Midbrain (tissue), 1 donor: Measurements from ENCODE around the gene LARP1.

ENCODE experiments used
- DNase-seq: peaks from one replicate; lab custom pipeline; 2025; lab: John Stamatoyannopoulos, UW

LARP1 gene

DNA sequence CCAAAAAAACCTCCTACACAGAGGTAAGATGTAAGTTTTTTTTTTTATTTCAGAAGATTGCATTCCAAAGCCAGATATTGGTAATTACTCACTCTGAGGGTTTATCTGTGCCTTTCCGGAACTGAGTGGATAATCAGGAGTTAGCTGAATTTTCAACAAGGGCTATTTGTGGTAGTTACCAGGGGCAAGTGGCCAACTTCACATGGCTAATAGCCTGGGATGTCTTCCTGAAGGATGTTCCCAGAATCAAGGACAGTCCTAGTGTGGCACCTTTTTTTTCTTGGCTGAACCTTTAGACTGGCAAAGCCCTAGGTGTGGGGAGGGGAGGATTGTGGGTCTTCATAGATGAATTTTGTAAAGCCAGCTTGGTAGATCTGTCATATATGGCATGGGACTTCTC lies 7.1 kb downstream of the LARP1 start:
- DNase-seq = no peak

DNA sequence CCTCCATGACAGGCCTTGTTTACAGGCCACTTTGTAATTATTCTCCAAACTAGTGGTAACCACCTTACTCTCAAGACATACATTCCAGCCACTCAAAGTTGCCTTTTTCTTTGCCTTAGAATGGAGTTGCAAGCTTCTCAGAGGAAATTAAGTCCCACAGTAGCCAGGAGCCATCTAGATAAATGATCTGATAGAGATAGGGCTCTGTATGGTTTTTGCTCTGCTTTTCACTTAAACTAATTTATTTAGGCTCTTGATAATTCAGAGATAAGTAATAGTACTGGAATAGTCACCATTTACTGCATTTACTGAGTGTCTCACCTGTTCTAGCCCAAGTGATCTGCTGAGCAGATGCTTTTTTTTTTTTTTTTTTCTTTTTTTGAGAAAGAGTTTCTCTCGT lies 7.5 kb downstream of the LARP1 start:
- no peak for DNase-seq

DNA sequence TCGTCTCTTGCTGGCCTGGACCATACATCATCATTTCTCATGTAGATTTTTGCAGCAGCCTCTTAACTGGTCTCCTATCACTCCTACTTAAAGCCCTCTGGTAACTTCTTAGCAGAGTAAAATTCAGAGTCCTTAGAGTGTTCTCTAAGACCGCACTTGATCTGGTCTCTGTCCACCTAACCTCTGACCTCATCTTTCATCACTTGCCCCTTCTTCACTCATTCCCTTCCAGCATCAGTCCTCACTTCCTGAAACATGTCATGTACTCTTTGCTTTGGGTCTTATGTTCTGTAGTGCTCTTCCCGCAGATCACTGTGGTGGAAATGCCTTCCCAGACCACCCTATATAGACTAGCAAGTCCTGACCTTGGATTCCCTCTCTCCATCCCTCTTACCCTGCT lies 9.8 kb downstream of the LARP1 start:
- DNase-seq = no peak

DNA sequence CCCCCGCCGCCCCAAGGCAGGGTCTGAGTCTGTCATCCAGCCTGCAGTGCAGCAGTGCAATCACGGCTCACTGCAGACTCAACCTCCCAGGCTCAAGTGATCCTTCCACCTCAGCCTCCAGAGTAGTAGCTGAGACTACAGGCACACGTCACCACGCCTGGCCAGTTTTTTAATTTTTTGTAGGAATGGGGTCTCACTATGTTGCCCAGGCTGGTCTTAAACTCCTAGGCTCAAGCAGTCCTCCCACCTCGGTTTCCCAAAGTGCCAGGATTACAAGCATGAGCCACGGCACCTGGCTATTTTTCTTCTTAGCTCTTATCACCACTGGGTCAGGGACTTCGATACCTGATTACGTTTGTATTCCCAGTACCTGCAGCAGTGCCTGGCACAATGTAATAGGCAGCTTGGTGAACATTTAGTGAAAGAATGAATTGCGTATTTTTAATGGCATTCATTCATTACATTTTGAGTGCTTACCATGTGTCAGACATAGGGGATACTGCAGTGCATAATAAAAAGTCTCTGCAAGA lies 10.3 kb downstream of the LARP1 start:
- DNase-seq = no peak

DNA sequence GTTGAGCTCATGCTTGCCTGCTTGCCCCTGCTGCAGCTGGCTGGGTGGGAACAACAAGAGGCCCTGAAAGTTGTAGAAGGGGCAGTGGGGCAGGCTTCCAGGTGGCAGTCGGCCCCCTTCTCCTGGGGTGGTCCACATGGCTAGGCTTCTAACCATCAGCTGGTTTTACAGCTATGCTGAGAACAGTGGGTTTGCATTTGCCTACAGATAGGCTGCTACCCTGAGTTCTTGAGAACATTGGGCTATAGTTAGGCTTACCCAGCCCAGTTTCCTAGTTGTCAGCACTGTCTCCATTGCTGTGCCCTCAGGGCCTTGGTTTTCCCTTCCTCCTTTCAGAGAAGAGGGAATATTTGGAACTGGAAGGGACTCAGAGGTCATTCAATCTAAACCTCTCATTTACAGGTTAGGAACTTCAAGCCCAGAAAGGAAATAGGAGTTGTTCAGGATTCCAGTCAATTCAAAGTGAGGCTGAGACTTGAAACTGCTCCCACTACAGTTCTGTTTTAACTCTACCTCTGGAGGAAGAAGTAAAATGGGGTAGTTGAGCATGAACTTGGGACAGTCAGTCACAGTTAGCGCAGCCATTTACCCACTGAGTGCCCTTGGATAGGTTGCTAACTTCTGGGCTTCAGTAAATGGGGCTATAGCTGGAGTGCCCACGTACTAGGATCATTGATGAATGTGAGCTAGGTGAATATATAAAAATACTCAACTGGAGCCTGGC lies 11.5 kb downstream of the LARP1 start:
- DNase-seq = no peak

DNA sequence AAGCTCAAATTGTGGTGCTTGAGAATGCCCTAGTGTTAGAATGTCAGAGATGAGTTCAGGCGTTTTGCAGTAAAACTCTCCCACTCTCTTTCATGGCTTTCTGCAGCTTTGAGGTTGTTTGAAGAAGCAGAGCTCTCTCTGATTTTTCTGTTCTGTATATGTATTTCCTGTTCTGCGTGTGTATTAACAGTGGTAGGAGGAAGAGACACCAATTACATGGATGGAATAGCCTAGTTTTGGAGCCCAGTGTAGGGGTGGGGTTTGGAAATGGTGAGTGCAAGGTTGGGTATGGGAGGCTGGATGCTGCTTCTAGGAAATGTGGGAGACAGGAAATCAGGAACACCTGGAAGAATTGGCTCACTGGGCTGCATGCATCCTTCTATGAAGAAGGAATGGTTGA lies 12.4 kb downstream of the LARP1 start:
- no peak for DNase-seq

DNA sequence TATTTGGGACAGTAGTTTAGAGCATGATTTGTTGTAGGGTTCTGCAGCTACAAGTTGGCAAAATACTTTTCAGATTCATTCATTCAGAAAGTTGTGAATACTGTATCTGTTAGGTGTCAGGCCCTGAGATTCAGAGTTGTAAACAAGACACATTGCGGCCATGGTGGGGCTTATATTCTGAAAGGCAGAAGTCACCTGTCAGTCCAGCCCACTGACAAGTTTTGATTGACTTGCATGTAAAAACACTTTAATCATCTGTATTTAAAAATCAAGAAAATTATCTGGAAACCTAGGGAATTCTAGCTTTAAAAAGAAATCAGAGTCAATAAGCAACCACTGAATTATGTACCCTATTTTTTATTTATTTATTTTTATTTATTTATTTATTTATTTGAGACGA lies 13.0 kb downstream of the LARP1 start:
- DNase-seq = no peak

DNA sequence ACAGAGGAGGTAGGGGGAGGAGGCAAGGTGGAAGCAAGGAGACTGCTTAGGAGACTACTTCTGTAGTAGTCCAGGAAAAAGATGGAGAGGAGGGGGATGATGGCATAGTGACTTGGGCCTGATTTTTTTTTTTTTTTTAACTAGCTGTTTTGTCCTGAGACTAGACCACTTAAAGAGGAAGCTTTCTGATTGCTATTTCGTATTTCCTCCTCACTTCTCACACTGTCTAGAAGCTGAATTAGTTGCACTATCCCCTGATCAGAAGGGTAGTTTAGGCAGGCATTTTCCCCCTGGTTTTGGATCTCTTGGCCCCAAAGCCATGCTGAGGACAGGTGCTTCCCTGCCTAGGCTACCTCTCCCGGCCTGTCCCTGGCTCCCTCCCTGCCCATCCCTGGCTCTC lies 14.9 kb downstream of the LARP1 start:
- DNase-seq = no peak

DNA sequence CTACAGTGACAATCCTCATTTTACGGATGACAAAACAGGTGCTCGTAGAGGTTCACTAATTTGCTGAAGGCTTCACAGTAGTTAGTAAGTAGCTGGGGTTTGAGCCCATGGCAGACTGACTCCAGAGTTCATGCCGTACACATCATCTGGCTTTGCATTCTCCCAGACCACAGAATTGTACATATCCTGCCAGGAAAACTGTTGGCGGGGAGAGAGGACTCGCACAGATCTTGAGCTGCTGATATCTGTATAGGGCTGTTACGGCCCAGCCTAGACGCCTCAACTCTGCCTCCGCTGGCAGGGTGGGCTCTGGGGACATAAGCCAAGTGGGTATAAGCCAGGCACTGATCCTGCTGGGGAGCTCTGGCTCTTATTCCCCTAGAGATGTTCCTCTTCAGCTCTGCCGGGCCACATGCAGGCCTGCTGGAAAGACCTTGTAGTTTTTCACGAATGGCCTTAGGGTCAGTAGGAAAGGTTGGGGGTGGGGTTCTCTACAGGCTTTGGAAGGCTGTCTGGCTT lies 16.3 kb downstream of the LARP1 start:
- DNase-seq = no peak

DNA sequence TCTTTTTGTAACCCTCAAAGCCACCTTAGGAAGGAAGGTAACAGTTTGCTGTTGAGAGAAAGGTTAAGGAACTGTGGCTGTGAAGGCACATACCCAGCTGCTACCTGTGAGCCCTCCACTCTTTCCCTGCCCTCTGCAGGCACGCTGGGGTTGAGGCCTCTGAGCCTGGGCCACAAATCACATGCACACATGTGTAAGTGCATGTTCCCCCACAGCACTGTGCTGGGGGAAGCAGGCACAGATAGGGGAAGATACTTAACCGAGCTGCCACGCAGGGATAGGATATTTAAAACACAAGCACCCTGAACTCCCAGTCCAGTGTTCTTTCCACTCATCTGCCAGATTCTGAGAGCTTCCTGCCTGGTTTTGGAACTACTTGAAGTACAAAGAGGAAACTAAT lies 18.1 kb downstream of the LARP1 start:
- DNase-seq = no peak

DNA sequence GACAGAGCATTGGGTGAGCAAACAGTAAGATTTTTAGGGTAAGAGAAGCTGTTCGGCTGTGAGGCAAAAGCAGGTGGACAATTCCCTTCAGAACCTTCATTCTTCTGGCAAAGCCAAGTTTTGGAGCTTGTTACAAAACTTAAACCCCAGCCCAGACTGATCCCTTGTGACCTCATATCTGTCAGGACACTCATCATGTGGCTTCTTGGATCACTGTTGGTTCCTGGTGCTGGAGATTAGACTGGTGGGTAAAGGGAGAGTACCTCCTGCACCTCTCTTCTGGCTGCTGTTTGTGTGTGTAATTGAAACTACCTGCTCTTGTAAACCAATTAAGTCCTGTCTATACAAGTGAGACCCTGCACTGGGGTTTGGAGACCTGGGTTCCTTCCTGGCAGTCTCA lies 21.0 kb downstream of the LARP1 start:
- DNase-seq = no peak

DNA sequence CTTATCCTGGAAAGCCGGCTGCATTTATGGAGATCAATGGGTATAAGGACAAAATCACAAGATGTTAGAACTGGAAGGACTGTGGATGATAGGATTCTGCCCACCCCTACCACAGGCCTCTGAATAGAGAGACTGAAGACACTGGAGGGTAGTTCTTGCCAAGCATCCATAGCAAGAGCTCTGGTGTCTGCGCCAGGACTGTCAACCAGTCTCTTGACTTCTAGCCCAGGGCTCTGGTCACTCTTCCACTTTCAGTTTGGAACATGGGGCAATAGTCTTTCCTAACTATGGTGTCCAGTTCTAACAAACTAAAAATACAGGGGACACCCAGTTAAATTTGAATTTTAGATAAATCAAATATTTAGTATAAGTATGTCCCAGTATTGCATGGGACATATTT lies 23.4 kb downstream of the LARP1 start:
- DNase-seq = no peak

DNA sequence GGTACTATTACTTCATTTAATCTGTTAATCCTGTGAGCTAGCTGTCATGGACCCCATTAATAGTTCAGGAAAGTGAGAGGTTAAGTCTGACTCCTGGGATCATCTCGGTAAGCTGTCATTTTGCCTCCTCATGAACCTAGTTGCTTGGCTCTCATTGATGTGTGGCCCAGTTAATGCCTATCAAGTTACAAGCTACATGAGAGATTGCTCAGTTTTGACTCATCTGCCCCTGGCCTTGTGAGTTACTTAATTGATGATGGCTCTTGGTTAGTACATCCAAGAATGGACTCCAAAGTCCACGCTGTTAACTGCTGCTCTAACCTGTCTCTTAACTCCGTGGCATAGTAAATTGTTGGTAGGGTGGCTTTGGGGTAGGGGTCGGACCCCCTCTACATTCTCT lies 23.9 kb downstream of the LARP1 start:
- DNase-seq = no peak

DNA sequence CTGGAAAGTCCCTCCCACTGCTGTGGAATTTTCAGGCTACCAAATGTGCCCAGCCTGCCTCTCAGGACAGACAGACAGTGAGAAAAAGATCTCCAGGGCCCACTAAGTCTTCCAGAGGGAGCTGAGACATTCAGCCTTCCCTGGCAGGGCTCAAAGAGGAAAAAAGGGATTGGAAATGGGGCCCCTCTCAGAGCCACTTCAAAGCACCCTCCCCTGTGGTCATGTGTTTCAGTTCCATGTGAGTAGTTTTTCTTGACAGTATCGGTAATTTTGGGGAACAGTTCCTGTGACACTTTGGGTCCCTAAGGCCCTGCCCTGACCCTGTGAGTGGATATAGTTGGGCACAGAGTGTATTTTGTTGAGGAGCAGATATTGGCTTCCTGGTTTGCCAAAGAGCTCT lies 25.0 kb downstream of the LARP1 start:
- DNase-seq = no peak

DNA sequence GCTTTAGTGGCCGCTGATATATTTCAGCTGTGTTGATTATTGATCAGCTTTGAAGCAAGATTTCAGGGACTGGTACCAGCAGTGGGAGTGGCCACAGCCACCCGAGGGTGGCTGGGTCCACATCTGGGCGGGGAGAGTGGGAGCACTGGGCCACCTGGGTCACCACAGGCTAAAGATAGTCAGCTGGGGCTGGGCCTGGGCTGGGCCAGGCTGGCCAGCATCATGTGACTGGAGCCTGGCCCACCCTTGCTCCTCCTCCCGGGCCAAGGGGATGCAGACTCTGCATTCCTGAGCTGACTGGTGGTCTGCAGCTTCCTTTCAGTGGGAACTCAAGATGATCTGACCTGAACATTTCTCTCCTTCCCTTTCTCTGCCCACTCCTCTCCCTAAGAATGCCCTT lies 27.1 kb downstream of the LARP1 start:
- no peak for DNase-seq

DNA sequence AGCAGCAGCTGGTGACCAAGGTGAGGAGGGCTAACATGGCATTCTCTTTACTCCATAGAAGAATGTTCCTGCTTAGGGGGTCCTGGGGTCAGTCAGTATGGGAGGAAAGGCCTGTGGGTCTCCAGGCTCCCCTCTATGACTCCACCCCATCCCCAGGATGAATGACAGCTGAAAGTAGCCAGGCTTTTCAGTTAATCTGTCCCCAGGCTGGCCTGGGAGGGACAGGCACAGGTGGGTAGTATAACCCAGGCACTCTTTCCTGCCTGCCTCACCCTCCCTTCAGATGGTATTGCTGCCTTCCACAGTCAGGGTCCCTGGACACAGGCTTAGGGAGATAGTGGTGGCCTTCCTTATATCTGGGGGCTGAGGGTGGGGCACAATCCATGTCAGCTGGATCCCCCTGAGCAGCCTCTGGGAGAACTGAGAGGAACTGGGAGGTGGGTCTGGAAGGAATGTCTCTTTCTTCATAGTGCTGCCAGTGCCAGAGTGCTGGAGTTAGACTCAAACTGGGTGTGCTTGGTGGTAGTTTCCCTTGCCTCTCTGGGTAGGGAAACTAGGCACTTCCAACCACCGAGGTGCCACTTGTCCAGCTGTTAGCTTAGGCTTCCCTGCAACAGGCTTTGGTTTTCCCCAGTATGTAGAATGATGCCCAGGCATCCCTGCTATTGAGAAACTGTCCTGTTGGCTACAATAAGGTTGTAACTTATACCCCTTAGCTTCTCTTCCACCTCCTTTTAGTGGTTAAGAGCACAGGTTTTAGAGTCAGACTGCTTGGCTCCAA lies 27.8 kb downstream of the LARP1 start:
- no peak for DNase-seq

DNA sequence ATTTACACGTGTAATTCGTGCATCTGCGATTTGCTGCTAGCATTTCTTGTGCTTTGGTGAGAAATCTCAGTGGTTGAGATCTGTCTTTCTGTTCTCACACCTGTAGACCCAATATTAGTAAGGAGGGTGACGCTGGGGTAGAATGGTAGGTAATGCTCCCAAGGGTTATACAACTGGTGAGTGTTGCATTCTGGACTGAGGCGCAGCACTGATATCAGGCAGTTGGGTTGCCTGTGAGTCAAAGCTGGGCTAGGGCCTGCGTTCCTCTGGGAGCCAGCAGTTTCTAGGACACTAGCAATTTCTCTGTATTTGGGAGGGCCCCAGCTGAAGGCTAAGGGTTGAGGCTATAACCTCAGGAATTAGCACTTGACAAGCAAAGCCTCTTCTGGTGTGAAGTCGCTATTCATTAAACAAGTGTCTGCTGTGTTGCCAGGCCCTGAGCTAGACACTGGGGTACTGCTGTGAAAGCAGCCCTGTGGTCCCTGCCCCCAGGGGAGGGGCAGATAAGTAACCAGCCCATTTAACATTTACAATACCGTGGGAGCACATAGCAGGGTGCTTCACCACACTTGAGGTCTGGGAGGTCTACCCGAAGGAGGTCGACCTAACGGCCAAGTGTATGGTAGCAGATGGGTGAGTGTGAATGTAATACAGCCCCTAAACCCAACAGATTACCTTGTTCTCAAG lies 28.7 kb downstream of the LARP1 start:
- no peak for DNase-seq

DNA sequence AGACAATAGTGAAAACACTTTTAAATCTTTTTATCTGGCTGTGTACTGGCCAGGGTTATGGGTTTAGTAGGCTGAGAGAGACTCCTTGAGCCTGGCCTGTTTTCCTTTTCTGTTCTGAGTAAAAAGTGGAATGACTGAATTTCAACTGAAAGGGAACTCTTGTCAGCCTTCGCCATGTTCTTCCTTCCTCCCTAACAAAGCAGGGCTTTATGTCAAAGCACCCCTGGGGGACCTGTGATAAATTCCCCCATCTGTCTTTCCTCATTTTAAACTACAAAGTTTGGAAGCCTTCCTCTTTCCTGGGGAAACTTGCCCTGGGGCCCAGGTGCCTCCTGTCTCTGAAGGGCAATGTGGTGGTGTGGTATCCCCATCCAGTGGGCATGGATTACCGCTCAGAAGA lies 29.7 kb downstream of the LARP1 start:
- no peak for DNase-seq

DNA sequence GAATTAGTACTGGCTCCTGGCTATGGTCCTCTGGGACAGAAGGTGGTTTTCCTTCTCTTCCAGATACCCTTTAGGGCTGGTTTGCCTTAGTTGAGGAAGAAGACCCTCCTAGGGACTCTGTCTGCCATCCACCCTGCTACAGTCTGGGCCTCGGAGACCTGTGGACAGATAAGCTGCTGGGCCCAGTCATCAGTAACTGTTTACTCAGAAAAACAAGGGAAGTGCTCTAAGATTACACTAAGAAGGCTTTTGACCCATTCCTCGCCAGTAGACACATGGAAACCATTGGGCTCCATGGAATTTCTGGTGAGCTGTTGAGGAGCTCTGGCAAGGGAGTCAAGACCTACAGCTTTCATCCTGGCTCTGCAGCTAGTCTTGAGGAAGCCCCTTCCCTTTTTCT lies 31.2 kb downstream of the LARP1 start:
- no peak for DNase-seq

DNA sequence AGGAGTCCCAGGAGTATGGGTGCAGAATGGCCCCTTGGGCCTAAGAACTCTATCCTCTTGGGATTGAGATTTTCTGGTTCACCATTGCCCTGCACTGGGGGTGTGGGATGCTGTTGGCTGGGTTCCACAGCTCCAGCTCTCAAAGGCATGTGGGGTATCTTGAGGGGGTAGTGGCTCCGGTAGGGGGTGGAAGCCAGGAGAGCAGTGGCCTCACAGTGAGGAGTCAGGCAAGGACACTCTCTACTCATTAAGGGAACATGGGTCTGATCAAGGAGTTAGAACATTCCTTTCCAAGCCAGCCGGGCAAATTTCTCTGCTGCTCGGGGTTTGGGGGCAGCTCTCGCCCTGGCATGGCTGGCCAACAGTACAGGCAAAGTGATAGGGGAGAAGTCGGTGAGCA lies 33.0 kb downstream of the LARP1 start:
- no peak for DNase-seq

DNA sequence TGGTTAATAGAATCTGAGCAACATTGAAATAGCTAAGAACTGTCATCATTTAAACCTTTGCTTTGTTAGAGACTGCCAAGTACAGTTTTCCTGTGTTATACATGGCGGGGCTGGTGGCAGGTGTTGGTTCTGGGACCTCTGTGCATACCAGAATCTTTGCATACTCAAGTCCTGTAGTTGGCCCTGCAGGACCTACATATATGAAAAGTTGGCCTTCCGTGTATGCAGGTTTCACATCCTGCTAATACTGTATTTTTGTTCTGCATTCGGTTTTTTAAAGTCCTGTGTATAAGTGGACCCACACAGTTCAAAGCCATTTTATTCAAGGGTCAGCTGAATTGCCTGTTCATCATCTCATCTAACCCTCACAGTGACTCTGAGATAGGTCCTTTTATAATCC lies 36.4 kb downstream of the LARP1 start:
- DNase-seq = no peak

DNA sequence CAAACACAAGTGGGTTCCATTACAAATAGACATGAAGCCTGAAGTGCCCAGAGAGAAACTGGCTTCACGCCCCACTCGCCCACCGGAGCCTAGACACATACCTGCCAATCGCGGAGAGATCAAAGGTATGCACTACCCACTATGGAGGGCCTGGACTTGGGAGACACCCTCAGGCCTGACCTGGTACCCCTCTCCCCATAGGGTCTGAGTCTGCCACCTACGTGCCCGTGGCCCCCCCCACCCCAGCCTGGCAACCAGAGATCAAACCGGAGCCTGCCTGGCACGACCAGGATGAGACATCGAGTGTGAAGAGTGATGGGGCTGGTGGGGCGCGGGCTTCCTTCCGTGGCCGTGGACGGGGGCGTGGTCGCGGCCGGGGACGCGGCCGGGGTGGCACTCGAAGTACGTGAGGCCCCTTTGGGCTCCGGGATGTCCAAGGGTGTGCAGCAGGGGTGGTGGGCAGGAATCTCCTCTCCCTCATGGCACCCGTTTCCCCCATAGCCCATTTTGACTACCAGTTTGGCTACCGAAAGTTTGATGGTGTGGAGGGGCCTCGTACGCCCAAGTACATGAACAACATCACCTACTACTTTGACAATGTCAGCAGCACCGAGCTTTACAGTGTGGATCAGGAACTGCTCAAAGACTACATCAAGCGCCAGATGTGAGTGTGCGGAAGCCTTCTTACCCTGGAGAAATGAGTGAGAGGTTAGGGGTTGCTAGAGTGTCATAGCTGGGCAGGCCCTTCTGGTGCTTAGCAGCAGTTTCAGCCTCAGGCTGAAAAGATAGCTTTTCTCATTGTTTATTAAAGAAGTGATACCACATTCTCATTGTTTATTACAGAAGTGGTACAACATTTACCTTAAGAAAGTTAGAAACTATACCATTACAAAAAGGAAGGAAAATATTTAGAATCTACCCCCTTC lies 38.7 kb downstream of the LARP1 start:
- no peak for DNase-seq
